ENCODE measurements around the gene TCOF1.

TCOF1 gene

GRCh38 chr5:150438873-150439546 is 81.5 kb downstream of the TCOF1 start:
- peak; percentile 68 for TF ChIP-seq CTCF (IDR thresholded peaks at IDR 0.05; ENCODE audit: low read depth, low read length, missing control alignments)
- H3K4me3 ChIP-seq (ENCODE audit: low read depth, low read length), result no peak overlapping the region
- DNase-seq (ENCODE audit: low read depth), result no peak

- DNase-seq (ENCODE audit: low read depth), result no peak
- no peak for TF ChIP-seq CTCF (IDR thresholded peaks at IDR 0.05; ENCODE audit: low read depth, low read length, missing control alignments)
- H3K4me3 ChIP-seq (ENCODE audit: low read depth, low read length), result no peak overlapping the region
Measured at GRCh38 chr5:150440948-150441812, 83.7 kb downstream of the TCOF1 start.

DNA sequence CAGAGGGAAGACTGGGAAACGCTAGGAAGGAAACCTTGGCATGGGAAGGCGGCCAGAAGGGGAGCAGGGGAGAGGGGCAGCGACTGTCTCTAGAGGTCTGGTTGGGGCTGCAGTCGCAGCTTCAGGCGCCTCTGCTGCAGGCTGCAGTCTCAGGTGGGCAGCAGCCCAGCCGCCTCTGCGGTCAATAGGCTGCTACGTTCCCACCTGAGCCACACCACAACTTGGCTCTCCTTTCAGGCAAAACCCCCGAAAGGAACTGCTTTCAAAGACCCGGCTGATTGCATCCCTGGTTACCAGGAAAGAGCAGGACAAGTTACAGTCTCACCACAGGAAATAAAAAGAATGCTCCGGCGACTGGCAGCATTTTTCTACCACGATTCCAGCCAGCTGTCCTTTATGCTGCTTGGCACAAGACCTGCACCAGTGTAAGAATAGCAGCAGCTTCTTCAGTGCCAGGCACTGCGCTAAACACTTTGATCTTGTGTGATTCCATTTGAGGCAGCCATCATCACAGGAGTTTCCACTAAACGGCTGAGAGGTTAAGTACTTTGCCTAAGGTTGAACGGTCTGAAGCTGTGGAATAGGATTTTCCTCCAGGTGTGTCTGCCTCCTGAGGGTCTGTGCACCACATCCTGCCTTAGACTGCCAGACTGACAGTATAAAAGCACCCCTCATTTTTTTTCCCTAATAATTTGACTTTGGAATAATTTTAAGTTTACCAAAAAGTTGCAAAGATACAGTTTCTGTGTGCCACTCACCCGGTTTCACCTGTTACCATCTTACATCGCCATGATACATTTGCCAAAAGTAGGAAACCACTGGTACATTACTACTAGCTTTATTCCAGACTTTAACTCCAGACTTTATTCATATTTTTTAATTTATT is 84.6 kb downstream of the TCOF1 start:
- no peak overlapping the region for H3K4me3 ChIP-seq (ENCODE audit: low read depth, low read length)
- DNase-seq (ENCODE audit: low read depth), result no peak
- no peak for TF ChIP-seq CTCF (IDR thresholded peaks at IDR 0.05; ENCODE audit: low read depth, low read length, missing control alignments)

GRCh38 chr5:150442699-150443080 is 85.2 kb downstream of the TCOF1 start:
- no peak for TF ChIP-seq CTCF (IDR thresholded peaks at IDR 0.05; ENCODE audit: low read depth, low read length, missing control alignments)
- no peak for DNase-seq (ENCODE audit: low read depth)

DNA sequence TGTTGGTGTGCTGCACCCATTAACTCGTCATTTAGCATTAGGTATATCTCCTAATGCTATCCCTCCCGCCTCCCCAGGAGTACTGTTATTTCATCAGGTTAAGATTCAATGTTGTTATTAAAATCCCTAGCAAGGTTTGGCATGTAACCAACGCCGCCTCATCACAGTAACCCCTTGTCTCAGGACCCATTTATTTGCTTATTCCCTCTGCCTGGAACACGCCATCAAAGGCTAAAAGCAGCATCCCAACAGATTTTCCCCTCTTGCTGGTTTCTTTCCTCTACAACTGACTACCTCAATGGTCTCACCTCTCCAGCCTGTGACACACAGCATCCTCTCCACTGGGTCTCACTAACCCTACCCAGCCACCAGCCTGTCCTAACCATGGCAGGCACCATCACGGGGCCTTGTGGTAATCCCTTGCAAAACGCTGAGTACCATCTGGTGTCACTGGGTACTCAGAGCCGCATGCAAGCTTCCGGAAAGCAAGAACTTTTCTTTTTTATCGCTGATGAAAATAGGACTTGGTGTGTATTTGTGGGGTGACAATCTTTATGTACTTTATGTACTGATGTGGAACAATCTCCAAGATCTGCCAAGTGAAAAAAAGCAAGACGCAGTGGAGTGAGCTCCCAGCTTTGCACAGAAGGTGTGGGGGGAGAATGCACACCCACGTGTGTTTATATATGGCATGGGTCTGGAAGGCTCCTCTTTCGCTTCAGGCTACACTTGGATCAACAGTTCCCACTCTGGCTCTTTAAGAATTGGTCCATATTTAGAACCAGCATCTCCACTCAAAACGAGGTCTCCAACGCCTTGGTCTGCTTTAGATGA is 86.0 kb downstream of the TCOF1 start:
- no peak for TF ChIP-seq CTCF (IDR thresholded peaks at IDR 0.05; ENCODE audit: low read depth, low read length, missing control alignments)
- H3K4me3 ChIP-seq (ENCODE audit: low read depth, low read length), result no peak overlapping the region
- no peak for DNase-seq (ENCODE audit: low read depth)

More at GRCh38 chr5:150442699-150443080, 85.2 kb downstream of the TCOF1 start:
- no peak overlapping the region for H3K4me3 ChIP-seq (ENCODE audit: low read depth, low read length)

DNA sequence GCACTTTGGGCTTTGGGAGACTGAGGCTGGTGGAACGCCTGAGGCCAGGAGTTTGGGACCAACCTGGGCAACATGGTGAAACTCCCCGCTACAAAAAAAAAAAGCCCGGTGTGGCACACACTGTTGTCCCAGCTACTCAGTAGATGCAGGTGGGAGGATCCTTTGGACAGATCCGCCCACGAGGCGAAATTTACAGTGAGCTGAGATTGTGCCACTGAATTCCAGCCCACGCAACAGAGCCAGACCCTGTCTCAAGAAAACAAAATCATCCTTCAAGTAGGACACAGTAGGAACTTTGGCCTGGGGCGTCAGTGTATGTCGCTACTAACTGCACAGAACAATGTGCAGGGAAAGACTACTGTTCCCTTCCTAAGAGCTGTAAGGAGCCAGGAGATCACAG is 87.3 kb downstream of the TCOF1 start:
- no peak for TF ChIP-seq CTCF (IDR thresholded peaks at IDR 0.05; ENCODE audit: low read depth, low read length, missing control alignments)
- DNase-seq (ENCODE audit: low read depth), result no peak
- H3K4me3 ChIP-seq (ENCODE audit: low read depth, low read length), result no peak overlapping the region
